ENCODE data around the gene SLC16A14. TPM values are rescaled to one million over a fixed set of nuclear protein-coding genes. Genes with fewer than 3 reads are reported as not detected.

The SLC16A14 gene
- 0.58 and 2.3 TPM in 2 replicates for total RNA-seq

GRCh38 chr2:230068651-230069055, at the start of gene SLC16A14:
TSS of gene SLC16A14 (minus strand) at chr2:230068924. CDS start at chr2:230059352, 9,572 bp downstream.

Other genes with a start within 250 kb of the SLC16A14 start
- gene TRIP12, start 146.9 kb downstream of the SLC16A14 start, total RNA-seq = 254 and 256 TPM in 2 replicates
- 1.5 and 2.3 TPM in 2 replicates for gene FBXO36, start 146.4 kb downstream of the SLC16A14 start, total RNA-seq
- 3.9 and 6.5 TPM in 2 replicates for gene SP110, start 151.1 kb upstream of the SLC16A14 start, total RNA-seq
- gene SP140, start 156.8 kb upstream of the SLC16A14 start, total RNA-seq = 0.77 TPM in 1 of 2 replicates, not detected in the other